Sigmoid colon (tissue), 4 donors: Measurements from ENCODE around the gene NUDT22.

Source experiments
- EP300 ChIP-seq, 4 donors: sonication (generic); formaldehyde crosslinking; IDR thresholded peaks; one replicate each; pipeline ENCODE4 v1.6.1; 2017; ENCODE audit warnings: antibody characterized with exemption in 4 of 4
- POLR2A ChIP-seq, 2 donors: fragments of 450-650 bp; IDR thresholded peaks; one replicate each; pipeline ENCODE4 v1.6.1; 2016; ENCODE audit warnings: antibody characterized with exemption in 2 of 2, mild to moderate bottlenecking in 2 of 2, moderate library complexity in 2 of 2
- POLR2AphosphoS5 ChIP-seq, 4 donors: sonication (generic); formaldehyde crosslinking; IDR thresholded peaks; one replicate each; pipeline ENCODE4 v1.6.1; 2017; ENCODE audit warnings: antibody characterized with exemption in 4 of 4
- TF ChIP-seq, protein P1 (sequence below), 4 experiments: fragments of 450-650 bp in 3 of 4; fragments of 200-600 bp in 1 of 4; IDR thresholded peaks; one replicate each; pipeline ENCODE4 v1.5.1; 2016 to 2019; ENCODE audit warnings: antibody characterized with exemption in 4 of 4, mild to moderate bottlenecking in 3 of 4, moderate library complexity in 2 of 4

DNA sequence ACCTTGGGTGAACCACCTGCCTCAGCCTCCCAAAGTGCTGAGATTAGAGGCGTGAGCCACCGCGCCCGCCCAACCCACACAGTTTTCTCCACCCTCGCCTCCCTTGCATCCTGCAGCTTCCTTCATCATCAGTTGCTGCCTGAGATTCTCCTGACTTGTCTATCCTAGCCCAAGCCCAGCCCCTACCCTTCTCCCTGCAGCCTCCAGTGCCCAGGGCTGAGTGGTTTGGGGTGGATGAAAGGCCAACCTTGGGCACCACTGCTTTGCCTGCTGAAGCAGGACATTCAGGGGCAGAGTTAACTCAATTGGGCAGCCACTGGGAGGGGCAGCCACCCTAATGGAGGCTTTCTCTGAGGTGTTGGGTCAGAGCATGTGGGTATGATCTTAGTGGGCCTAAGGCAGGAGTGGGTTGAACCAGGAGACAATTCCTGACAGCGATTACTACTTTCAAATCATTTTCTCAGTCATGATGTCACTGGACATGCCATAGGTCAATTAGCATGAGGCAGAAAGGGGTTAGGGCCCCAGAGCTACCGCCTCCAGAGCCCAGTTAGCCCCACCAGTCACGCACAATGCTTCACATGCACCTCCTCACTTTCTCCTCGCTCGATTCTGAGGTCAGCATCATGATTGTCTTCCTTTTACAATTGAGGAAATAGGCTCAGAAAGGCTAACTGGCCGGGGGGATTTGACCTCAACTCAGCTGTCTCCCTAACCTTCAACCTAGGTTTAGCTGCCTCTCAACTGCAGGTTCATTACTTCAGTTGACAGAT lies 13.8 kb downstream of the NUDT22 start:
- TF ChIP-seq POLR2A (IDR thresholded peaks at IDR 0.05) (no peak), EP300 (IDR thresholded peaks at IDR 0.05) (no peak), POLR2AphosphoS5 (IDR thresholded peaks at IDR 0.05) (no peak)
- TF ChIP-seq, protein P1, sequence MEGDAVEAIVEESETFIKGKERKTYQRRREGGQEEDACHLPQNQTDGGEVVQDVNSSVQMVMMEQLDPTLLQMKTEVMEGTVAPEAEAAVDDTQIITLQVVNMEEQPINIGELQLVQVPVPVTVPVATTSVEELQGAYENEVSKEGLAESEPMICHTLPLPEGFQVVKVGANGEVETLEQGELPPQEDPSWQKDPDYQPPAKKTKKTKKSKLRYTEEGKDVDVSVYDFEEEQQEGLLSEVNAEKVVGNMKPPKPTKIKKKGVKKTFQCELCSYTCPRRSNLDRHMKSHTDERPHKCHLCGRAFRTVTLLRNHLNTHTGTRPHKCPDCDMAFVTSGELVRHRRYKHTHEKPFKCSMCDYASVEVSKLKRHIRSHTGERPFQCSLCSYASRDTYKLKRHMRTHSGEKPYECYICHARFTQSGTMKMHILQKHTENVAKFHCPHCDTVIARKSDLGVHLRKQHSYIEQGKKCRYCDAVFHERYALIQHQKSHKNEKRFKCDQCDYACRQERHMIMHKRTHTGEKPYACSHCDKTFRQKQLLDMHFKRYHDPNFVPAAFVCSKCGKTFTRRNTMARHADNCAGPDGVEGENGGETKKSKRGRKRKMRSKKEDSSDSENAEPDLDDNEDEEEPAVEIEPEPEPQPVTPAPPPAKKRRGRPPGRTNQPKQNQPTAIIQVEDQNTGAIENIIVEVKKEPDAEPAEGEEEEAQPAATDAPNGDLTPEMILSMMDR (IDR thresholded peaks at IDR 0.05): no peak
